Heart right ventricle (tissue), 16 donors: ENCODE data around the gene C15orf39. TPM values are rescaled to one million over a fixed set of nuclear protein-coding genes. Genes with fewer than 3 reads are reported as not detected.

Experiments used
- ATAC-seq, 8 donors: fragments of 200-7000 bp; cut with Tn5 transposase; one replicate each; pipeline ENCODE4 v1.9.1; 2020; ENCODE audit warnings: mild to moderate bottlenecking in 8 of 8, moderate library complexity in 8 of 8, moderate number of reproducible peaks in 1 of 8
- DNase-seq, 2 donors: peaks; one replicate each; pipeline ENCODE4 v3.0.0-alpha.2; 2020
- H3K27ac ChIP-seq, 10 donors: fragments of 200-600 bp; sonication (generic) in 2 of 10; one replicate each; pipeline versions ENCODE4 v1.5.0 to v1.8.0; 2020 to 2022; ENCODE audit warnings: mild to moderate bottlenecking in 3 of 10
- H3K27me3 ChIP-seq, 7 donors: fragments of 200-600 bp; one replicate each; pipeline ENCODE4 v1.8.0; 2021 to 2022; ENCODE audit warnings: mild to moderate bottlenecking in 2 of 7
- H3K36me3 ChIP-seq, 9 donors: fragments of 200-600 bp; sonication (generic) in 1 of 9; one replicate each; pipeline versions ENCODE4 v1.5.0 to v1.8.0; 2020 to 2022; ENCODE audit warnings: mild to moderate bottlenecking in 2 of 9
- H3K4me1 ChIP-seq, 9 donors: fragments of 200-600 bp; sonication (generic) in 1 of 9; one replicate each; pipeline versions ENCODE4 v1.5.0 to v1.8.0; 2020 to 2022; ENCODE audit warnings: mild to moderate bottlenecking in 4 of 9
- H3K4me3 ChIP-seq, 10 donors: fragments of 200-600 bp; sonication (generic) in 2 of 10; one replicate each; pipeline versions ENCODE4 v1.5.0 to v1.8.0; 2020 to 2022; ENCODE audit warnings: mild to moderate bottlenecking in 7 of 10, moderate library complexity in 2 of 10
- H3K9me3 ChIP-seq, 11 donors: fragments of 200-600 bp in 10 of 11; sonication (generic) in 2 of 11; one replicate each; pipeline versions ENCODE4 v1.5.0 to v1.8.0; 2013 to 2022; ENCODE audit warnings: mild to moderate bottlenecking in 2 of 11, control low read depth in 1 of 11, moderate library complexity in 1 of 11
- CTCF ChIP-seq, 9 donors: fragments of 200-600 bp; sonication (generic) in 2 of 9; IDR thresholded peaks; one replicate each; pipeline versions ENCODE4 v1.5.0 to v1.8.0; 2021 to 2022; ENCODE audit warnings: antibody characterized with exemption in 9 of 9, mild to moderate bottlenecking in 5 of 9, moderate library complexity in 1 of 9
- WGBS, 2 donors: extraction: QIAGEN DNeasy Blood & Tissue Kit; methylation state at CpG; one replicate each; pipeline ENCODE4 v1.1.7; 2013; ENCODE audit warnings: inconsistent platforms in 1 of 2; 5-methylcytosine and 5-hydroxymethylcytosine counted together
- intact Hi-C, 10 donors: fragments of 100-400 bp; cut with DNase I; formaldehyde crosslinking; loops; one replicate each; pipeline versions ENCODE4 v1.11.1 to v1.14.2; 2022
- polyA plus RNA-seq, 2 donors: library from polyadenylated mRNA; stranded (reverse); fragments of 200-250 nt; gene quantifications; one replicate each; pipeline ENCODE4 v1.2.3, GENCODE V29; 2013
- total RNA-seq, 10 donors: library from RNA; stranded (reverse); fragmentation: NEBNext Ultra II Directional in 3 of 10; extraction: Animal tissue kit (Norgen Biotek cat#: 25700) in 3 of 10; gene quantifications; one replicate each; pipeline versions ENCODE4 v1.2.1 to v1.2.4, GENCODE V29; 2021 to 2023
- donor health status: Arrhythmogenic right ventricular cardiomyopathy.
- donor health status: ischemic (EF 13 %, LVEDD 7.1; RV severe dilation, severe dysfunction).
- donor health status: healthy with polysubstance abuse.
- donor health status: DM: no; HTN: yes; CAD: no.
- donor health status: DM: no; HTN: no; CAD: no.
- donor health status: ischemic (EF 25% LVEDD 6.9; RV normal size, moderate dysfunction).
- donor health status: ischemic (EF 25% LVEDD 5.7; RV mildly dilated, moderate dysfunction).
- donor health status: healthy.
- donor health status: DM: yes; HTN: yes; CAD: no.
- donor health status: Ischemic cardiomyopathy.
- donor health status: ischemic (EF 35%, LVEDD 5.7; RV mildly dilated, moderate dysfunction).
- donor health status: nonischemic (EF 11% LVEDD 7.7; RV severe dilation, severe dysfunction).
- donor health status: DM: yes; HTN: yes; CAD: no.
- donor health status: PGD.
- donor health status: ischemic (EF 29% LVEDD 5.4; RV normal size, mild dysfunction).
- donor health status: nonischemic (EF 23%, LVEDD 6.1; RV moderate dilation, normal function).

C15orf39 gene
- total and polyA plus RNA-seq, 12 donors: 6.9 to 23.7 (median 14.2) TPM

- H3K9me3 ChIP-seq: peaks cover 0 to 5% (median 0%) of the 10 kb centered on the region in 11 donors
- 89 to 94% methylated on average over 5 of the region's 5 CpGs for WGBS, 2 donors
- no peak overlapping the region for H3K4me3 ChIP-seq
- peaks cover 0 to 16% (median 0%) of the 10 kb centered on the region in 7 donors for H3K27me3 ChIP-seq
- H3K27ac ChIP-seq: no peak overlapping the region
- intact Hi-C loops: loop anchor here in 1 of 10 donors (5.0 kb wide), 1 partner anchor 42 kb away; no protein-coding TSS in a partner anchor
- peaks cover 9 to 55% (median 18%) of the 10 kb centered on the region in 9 donors for H3K4me1 ChIP-seq
- H3K36me3 ChIP-seq: no peaks in the 10 kb centered on the region
- ATAC-seq (no peak), DNase-seq (no peak)
- no peak for TF ChIP-seq CTCF (IDR thresholded peaks at IDR 0.05)
Measured at GRCh38 chr15:75174102-75174501, 27.6 kb upstream of the C15orf39 start.

GRCh38 chr15:75174729-75175128 is 27.0 kb upstream of the C15orf39 start:
- intact Hi-C loops: loop anchor here in 1 of 10 donors (5.0 kb wide), 1 partner anchor 42 kb away; no protein-coding TSS in a partner anchor
- DNase-seq (no peak), ATAC-seq (no peak)
- Histone ChIP-seq H3K36me3 (no peaks in the 10 kb centered on the region), H3K4me3 (no peak overlapping the region), H3K4me1 (peaks cover 10 to 61% (median 23%) of the 10 kb centered on the region in 9 donors), H3K27me3 (peaks cover 0 to 18% (median 0%) of the 10 kb centered on the region in 7 donors), H3K27ac (no peak overlapping the region), H3K9me3 (no peaks in the 10 kb centered on the region)
- 98 to 99% methylated on average over 10 of the region's 10 CpGs for WGBS, 2 donors
- TF ChIP-seq CTCF (IDR thresholded peaks at IDR 0.05): no peak

- H3K36me3 ChIP-seq: no peaks in the 10 kb centered on the region
- no peak overlapping the region for H3K4me3 ChIP-seq
- H3K9me3 ChIP-seq: no peaks in the 10 kb centered on the region
- TF ChIP-seq CTCF (IDR thresholded peaks at IDR 0.05): no peak
- ATAC-seq (peak in 1 of 8 donors; percentile 41), DNase-seq (no peak)
- intact Hi-C loops: no loop called here
- 85 to 88% methylated on average over 4 of the region's 4 CpGs for WGBS, 2 donors
- H3K27me3 ChIP-seq: peaks cover 0 to 18% (median 0%) of the 10 kb centered on the region in 7 donors
- H3K4me1 ChIP-seq: peaks cover 13 to 63% (median 32%) of the 10 kb centered on the region in 9 donors
- no peak overlapping the region for H3K27ac ChIP-seq
Measured at GRCh38 chr15:75176396-75176761, 25.3 kb upstream of the C15orf39 start.

GRCh38 chr15:75177360-75178071 is 24.2 kb upstream of the C15orf39 start:
- Histone ChIP-seq H3K4me3 (peak overlapping the region in 3 of 10 donors; percentile 57 to 60 (median 58)), H3K36me3 (no peaks in the 10 kb centered on the region), H3K4me1 (peaks cover 13 to 60% (median 41%) of the 10 kb centered on the region in 9 donors), H3K27me3 (peaks cover 0 to 18% (median 0%) of the 10 kb centered on the region in 7 donors), H3K27ac (peak overlapping the region in 8 of 10 donors; percentile 17 to 83 (median 62)), H3K9me3 (no peaks in the 10 kb centered on the region)
- ATAC-seq (peak in 5 of 8 donors; percentile 4 to 33 (median 12)), DNase-seq (no peak)
- WGBS, 2 donors: 67 to 68% methylated on average over 6 of the region's 6 CpGs
- TF ChIP-seq CTCF (IDR thresholded peaks at IDR 0.05): no peak
- intact Hi-C loops: no loop called here
